HEK293 (cell line): ENCODE data around the gene PTPRN.

Experiments used
- CTCF ChIA-PET: fragments of 350-600 bp; formaldehyde crosslinking; extraction: SDS; loops from one replicate; lab custom pipeline; 2021; ENCODE audit warnings: antibody characterized with exemption; lab: Yijun Ruan, JAX
- POLR2A ChIA-PET: fragments of 300-600 bp; formaldehyde crosslinking; extraction: SDS; loops from one replicate; lab custom pipeline; 2020; ENCODE audit warnings: antibody characterized with exemption, inconsistent platforms; lab: Yijun Ruan, JAX
- H3K27ac ChIP-seq: fragments of 200-500 bp; sonication (Bioruptor generic); 2 replicates; pipeline ENCODE4 v1.5.1; 2014; ENCODE audit warnings: low read depth, low read length, control low read depth, inconsistent platforms; ENCODE audit errors: extremely low read depth
- H3K36me3 ChIP-seq, 2 experiments: fragments of 200-500 bp in 1 of 2; sonication (Bioruptor generic) in 1 of 2; 1 replicate in 1 of 2; 2 replicates in 1 of 2; pipeline ENCODE4 v1.5.1; 2014 to 2017; ENCODE audit warnings: inconsistent platforms in 2 of 2, low read length in 2 of 2; ENCODE audit not compliant: control insufficient read depth in 2 of 2, insufficient read depth in 1 of 2
- H3K4me1 ChIP-seq: fragments of 200-500 bp; sonication (Bioruptor generic); 2 replicates; pipeline ENCODE4 v1.5.1; 2014; ENCODE audit warnings: mild to moderate bottlenecking, low read length, inconsistent platforms; ENCODE audit not compliant: control insufficient read depth, insufficient read depth
- H3K4me3 ChIP-seq: 2 replicates; pipeline ENCODE4 v1.5.1; 2011; ENCODE audit warnings: low read depth, mild to moderate bottlenecking, control low read depth, low read length, moderate library complexity
- H3K9me3 ChIP-seq: fragments of 200-500 bp; sonication (Bioruptor generic); 2 replicates; pipeline ENCODE4 v1.5.1; 2014; ENCODE audit warnings: low read depth, low read length, inconsistent platforms; ENCODE audit not compliant: control insufficient read depth, insufficient read depth
- GFI1B ChIP-seq: fragments of 450-650 bp; formaldehyde crosslinking; IDR thresholded peaks from 2 replicates; pipeline ENCODE4 v1.5.1; 2016; ENCODE audit warnings: missing biosample characterization, missing genetic modification characterization
- GLIS1 ChIP-seq: fragments of 450-650 bp; formaldehyde crosslinking; IDR thresholded peaks from 2 replicates; pipeline ENCODE4 v1.5.1; 2016; ENCODE audit warnings: missing biosample characterization, missing genetic modification characterization
- SP2 ChIP-seq: fragments of 450-650 bp; formaldehyde crosslinking; IDR thresholded peaks from 2 replicates; pipeline ENCODE4 v1.5.1; 2016; ENCODE audit warnings: missing biosample characterization, missing genetic modification characterization
- ZNF140 ChIP-seq: fragments of 450-650 bp; formaldehyde crosslinking; IDR thresholded peaks from 2 replicates; pipeline ENCODE4 v1.5.1; 2016; ENCODE audit warnings: missing biosample characterization, missing genetic modification characterization
- ZNF221 ChIP-seq: fragments of 450-650 bp; formaldehyde crosslinking; IDR thresholded peaks from 2 replicates; pipeline ENCODE4 v1.5.1; 2017; ENCODE audit warnings: missing biosample characterization, missing genetic modification characterization, borderline replicate concordance
- ZNF24 ChIP-seq: fragments of 450-650 bp; formaldehyde crosslinking; IDR thresholded peaks from 2 replicates; pipeline ENCODE4 v1.5.1; 2016; ENCODE audit warnings: missing biosample characterization, missing genetic modification characterization
- ZNF335 ChIP-seq: fragments of 450-650 bp; formaldehyde crosslinking; conservative IDR thresholded peaks from 2 replicates; pipeline ENCODE4 v1.5.1; 2016; ENCODE audit warnings: missing biosample characterization, missing genetic modification characterization
- ZNF544 ChIP-seq: fragments of 450-650 bp; formaldehyde crosslinking; IDR thresholded peaks from 2 replicates; pipeline ENCODE4 v1.5.0; 2017; ENCODE audit warnings: missing biosample characterization, missing genetic modification characterization
- ZNF585B ChIP-seq: fragments of 450-650 bp; formaldehyde crosslinking; IDR thresholded peaks from 2 replicates; pipeline ENCODE4 v1.5.1; 2016; ENCODE audit warnings: missing biosample characterization, missing genetic modification characterization
- ZSCAN4 ChIP-seq: fragments of 450-650 bp; formaldehyde crosslinking; IDR thresholded peaks from 2 replicates; pipeline ENCODE4 v1.5.1; 2017; ENCODE audit warnings: missing biosample characterization, missing genetic modification characterization
- TF ChIP-seq, protein P1 (sequence below): fragments of 450-650 bp; formaldehyde crosslinking; IDR thresholded peaks from 2 replicates; pipeline ENCODE4 v1.5.1; 2016; ENCODE audit warnings: missing biosample characterization, missing genetic modification characterization
- TF ChIP-seq, protein P2 (sequence below): fragments of 450-650 bp; formaldehyde crosslinking; IDR thresholded peaks from 2 replicates; pipeline ENCODE4 v1.5.1; 2016; ENCODE audit warnings: missing biosample characterization, missing genetic modification characterization, borderline replicate concordance
- TF ChIP-seq, protein P3 (sequence below): fragments of 450-650 bp; formaldehyde crosslinking; optimal IDR thresholded peaks from 2 replicates; pipeline ENCODE3; 2016; ENCODE audit warnings: missing biosample characterization, mild to moderate bottlenecking, missing genetic modification characterization

The PTPRN gene

DNA sequence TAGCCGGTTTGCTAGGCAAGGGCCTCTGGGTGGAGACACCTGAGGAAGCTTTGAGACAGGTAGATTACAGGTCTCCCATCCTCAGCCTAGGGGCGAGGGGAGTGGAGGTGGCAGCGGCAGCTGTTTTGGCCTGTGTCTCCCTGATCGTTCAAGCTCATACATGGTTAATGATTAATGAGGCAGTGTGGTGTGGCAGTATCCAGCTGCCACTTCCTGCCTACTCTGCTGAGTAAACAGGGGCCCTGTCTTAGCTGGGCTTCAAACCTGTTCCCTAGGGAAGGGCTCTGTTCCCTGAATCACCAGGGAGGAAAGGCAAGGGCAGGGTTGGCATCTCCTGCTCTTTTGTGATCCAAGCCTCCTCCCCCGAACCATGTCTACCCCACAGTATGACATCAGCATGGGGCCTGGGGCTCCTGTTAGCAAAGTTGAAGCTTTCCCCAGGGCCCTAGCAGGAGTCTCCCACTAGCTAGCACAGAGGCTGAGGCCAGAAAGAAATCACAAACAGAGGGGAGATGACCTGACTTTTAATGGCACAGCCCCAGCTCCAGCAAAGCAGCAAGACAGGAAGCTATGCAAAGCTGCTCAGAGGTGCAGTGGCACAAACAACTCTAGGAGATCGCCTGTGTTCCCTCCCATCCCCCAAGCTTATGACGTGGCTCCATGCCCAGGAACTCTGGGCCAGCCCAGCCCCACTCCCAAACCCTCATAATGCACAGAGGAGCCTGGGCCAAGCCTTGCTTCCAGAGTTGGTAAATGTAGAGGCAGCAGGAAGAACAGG is 59.8 kb downstream of the PTPRN start (continued):
- peak; percentile 27; the same call in 1 of the 2 replicates for TF ChIP-seq SP2 (tag by site-specific recombination)
- TF ChIP-seq ZNF221: no peak
- TF ChIP-seq GFI1B: no peak
- no peak for TF ChIP-seq ZNF544
- TF ChIP-seq ZNF140 (tag by site-specific recombination): no peak

- no peak for TF ChIP-seq ZSCAN4 (tag by site-specific recombination)
- TF ChIP-seq, protein P1, sequence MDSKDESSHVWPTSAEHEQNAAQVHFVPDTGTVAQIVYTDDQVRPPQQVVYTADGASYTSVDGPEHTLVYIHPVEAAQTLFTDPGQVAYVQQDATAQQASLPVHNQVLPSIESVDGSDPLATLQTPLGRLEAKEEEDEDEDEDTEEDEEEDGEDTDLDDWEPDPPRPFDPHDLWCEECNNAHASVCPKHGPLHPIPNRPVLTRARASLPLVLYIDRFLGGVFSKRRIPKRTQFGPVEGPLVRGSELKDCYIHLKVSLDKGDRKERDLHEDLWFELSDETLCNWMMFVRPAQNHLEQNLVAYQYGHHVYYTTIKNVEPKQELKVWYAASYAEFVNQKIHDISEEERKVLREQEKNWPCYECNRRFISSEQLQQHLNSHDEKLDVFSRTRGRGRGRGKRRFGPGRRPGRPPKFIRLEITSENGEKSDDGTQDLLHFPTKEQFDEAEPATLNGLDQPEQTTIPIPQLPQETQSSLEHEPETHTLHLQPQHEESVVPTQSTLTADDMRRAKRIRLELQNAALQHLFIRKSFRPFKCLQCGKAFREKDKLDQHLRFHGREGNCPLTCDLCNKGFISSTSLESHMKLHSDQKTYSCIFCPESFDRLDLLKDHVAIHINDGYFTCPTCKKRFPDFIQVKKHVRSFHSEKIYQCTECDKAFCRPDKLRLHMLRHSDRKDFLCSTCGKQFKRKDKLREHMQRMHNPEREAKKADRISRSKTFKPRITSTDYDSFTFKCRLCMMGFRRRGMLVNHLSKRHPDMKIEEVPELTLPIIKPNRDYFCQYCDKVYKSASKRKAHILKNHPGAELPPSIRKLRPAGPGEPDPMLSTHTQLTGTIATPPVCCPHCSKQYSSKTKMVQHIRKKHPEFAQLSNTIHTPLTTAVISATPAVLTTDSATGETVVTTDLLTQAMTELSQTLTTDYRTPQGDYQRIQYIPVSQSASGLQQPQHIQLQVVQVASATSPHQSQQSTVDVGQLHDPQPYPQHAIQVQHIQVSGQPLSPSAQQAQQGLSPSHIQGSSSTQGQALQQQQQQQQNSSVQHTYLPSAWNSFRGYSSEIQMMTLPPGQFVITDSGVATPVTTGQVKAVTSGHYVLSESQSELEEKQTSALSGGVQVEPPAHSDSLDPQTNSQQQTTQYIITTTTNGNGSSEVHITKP (tag by site-specific recombination): no peak
- TF ChIP-seq ZNF24 (tag by site-specific recombination): no peak
- TF ChIP-seq, protein P2, sequence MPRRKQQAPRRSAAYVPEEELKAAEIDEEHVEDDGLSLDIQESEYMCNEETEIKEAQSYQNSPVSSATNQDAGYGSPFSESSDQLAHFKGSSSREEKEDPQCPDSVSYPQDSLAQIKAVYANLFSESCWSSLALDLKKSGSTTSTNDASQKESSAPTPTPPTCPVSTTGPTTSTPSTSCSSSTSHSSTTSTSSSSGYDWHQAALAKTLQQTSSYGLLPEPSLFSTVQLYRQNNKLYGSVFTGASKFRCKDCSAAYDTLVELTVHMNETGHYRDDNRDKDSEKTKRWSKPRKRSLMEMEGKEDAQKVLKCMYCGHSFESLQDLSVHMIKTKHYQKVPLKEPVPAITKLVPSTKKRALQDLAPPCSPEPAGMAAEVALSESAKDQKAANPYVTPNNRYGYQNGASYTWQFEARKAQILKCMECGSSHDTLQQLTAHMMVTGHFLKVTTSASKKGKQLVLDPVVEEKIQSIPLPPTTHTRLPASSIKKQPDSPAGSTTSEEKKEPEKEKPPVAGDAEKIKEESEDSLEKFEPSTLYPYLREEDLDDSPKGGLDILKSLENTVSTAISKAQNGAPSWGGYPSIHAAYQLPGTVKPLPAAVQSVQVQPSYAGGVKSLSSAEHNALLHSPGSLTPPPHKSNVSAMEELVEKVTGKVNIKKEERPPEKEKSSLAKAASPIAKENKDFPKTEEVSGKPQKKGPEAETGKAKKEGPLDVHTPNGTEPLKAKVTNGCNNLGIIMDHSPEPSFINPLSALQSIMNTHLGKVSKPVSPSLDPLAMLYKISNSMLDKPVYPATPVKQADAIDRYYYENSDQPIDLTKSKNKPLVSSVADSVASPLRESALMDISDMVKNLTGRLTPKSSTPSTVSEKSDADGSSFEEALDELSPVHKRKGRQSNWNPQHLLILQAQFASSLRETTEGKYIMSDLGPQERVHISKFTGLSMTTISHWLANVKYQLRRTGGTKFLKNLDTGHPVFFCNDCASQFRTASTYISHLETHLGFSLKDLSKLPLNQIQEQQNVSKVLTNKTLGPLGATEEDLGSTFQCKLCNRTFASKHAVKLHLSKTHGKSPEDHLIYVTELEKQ (tag by site-specific recombination): no peak
- no peak for TF ChIP-seq ZNF585B (tag by site-specific recombination)
- Histone ChIP-seq H3K9me3 (no peaks in the 10 kb centered on the region), H3K4me1 (peaks cover 10% of the 10 kb centered on the region), H3K27ac (no peak overlapping the region; the same call in 1 of the 2 replicates), H3K4me3 (no peak overlapping the region), H3K36me3 (peaks cover 0 to 34% of the 10 kb centered on the region in 2 experiments; a peak in 1 of 3 replicates)
- ChIA-PET POLR2A (interaction anchor here (0.9 to 3.3 kb wide), 9 partner anchors 9 to 72 kb away, joined by 3 to 17 read pairs (median 4); partner anchors contain the start of genes ANKZF1, ATG9A, CNPPD1 and DNAJB2), CTCF (interaction anchor here (0.6 to 6.2 kb wide), 4 partner anchors 27 to 181 kb away, joined by 3 to 83 read pairs (median 22); partner anchors contain the start of gene DNAJB2)
These were observed 60.4 kb downstream of the PTPRN start for GRCh38 chr2:219248845-219249202.

GRCh38 chr2:219247678-219248642 is 61.2 kb downstream of the PTPRN start:
- Histone ChIP-seq H3K27ac (no peak overlapping the region), H3K4me3 (no peak overlapping the region), H3K9me3 (no peaks in the 10 kb centered on the region), H3K36me3 (peaks cover 0 to 34% of the 10 kb centered on the region in 2 experiments; a peak in 1 of 3 replicates), H3K4me1 (peaks cover 10% of the 10 kb centered on the region)
- TF ChIP-seq, protein P3, sequence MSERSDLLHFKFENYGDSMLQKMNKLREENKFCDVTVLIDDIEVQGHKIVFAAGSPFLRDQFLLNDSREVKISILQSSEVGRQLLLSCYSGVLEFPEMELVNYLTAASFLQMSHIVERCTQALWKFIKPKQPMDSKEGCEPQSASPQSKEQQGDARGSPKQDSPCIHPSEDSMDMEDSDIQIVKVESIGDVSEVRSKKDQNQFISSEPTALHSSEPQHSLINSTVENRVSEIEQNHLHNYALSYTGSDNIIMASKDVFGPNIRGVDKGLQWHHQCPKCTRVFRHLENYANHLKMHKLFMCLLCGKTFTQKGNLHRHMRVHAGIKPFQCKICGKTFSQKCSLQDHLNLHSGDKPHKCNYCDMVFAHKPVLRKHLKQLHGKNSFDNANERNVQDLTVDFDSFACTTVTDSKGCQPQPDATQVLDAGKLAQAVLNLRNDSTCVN (tag by site-specific recombination): no peak
- TF ChIP-seq ZNF335 (tag by site-specific recombination) (no peak), GLIS1 (tag by site-specific recombination) (no peak)
- CTCF ChIA-PET: interaction anchor here (0.7 to 6.2 kb wide), 4 partner anchors 28 to 155 kb away, joined by 3 to 83 read pairs (median 22); partner anchors contain the start of gene DNAJB2
- POLR2A ChIA-PET: interaction anchor here (0.6 to 3.3 kb wide), 8 partner anchors 8 to 262 kb away, joined by 3 to 17 read pairs (median 6); partner anchors contain the start of genes CNPPD1 and DNAJB2
